ENCODE data around the gene ATP10D.

The ATP10D gene

DNA sequence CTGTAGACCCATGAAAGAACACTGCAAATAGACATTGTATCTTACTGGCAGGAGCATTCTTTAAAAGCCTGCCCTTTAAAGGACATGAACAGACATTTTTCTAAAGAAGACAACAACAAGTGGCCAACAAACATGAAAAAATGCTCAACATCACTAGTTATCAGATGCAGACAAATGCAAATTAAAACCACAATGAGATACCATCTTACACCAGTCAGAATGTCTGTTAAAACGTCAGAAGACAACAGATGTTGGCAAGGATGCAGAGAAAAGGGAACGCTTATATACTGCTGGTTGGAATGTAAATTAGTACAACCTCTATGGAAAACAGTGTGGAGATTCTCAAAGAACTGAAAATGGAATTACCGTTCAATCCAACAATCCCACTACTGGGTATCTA, 77.2 kb downstream of the ATP10D start:
- H3K9me3 ChIP-seq (ENCODE audit: control insufficient read depth, insufficient read depth, low read length): no peaks in the 10 kb centered on the region
- no peaks in the 10 kb centered on the region for H3K36me3 ChIP-seq (ENCODE audit: insufficient read depth, low read length)
- no peaks in the 10 kb centered on the region for H3K4me1 ChIP-seq (ENCODE audit: insufficient read depth, low read length)
- H3K9ac ChIP-seq (ENCODE audit: low read depth, low read length): no peak overlapping the region

DNA sequence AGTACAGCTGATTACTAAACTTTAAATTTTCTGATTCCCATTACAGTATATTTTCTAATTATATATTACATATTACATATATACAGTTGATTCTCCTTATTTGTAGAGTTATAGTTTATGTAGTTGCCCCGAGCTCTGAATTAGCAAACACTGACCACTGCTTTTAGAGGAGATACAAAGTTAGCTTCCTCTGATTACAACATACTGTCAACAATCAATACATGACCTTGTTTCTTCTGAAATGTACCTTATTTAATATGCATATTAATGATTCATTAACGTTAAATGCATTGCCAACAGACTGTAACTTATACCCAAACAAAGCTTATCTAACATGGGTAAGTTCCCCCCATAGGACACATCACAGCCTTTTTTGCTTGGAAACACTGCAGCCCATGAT, 81.5 kb downstream of the ATP10D start:
- no peaks in the 10 kb centered on the region for H3K36me3 ChIP-seq (ENCODE audit: insufficient read depth, low read length)
- no peak overlapping the region for H3K9ac ChIP-seq (ENCODE audit: low read depth, low read length)
- no peaks in the 10 kb centered on the region for H3K9me3 ChIP-seq (ENCODE audit: control insufficient read depth, insufficient read depth, low read length)
- no peaks in the 10 kb centered on the region for H3K4me1 ChIP-seq (ENCODE audit: insufficient read depth, low read length)

DNA sequence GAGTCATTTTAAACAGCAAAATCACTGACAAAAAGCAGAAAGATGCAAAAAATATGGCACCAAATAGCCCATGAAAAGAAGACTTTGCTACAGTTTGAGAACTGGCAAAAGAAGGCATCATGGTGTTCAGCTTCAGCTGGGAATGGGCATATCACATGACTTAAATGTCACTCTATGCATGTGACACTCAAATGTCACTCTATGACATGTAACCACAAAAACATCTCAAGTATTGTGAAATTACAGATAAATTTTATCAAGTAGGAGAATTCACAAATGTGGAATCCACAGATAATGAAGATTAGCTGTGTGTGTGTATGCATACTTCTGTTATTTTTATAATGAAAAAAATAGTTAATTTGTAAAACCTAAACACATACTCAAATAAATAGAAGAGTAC, 81.9 kb downstream of the ATP10D start:
- Histone ChIP-seq H3K4me1 (ENCODE audit: insufficient read depth, low read length) (no peaks in the 10 kb centered on the region), H3K9ac (ENCODE audit: low read depth, low read length) (no peak overlapping the region), H3K9me3 (ENCODE audit: control insufficient read depth, insufficient read depth, low read length) (no peaks in the 10 kb centered on the region), H3K36me3 (ENCODE audit: insufficient read depth, low read length) (no peaks in the 10 kb centered on the region)

DNA sequence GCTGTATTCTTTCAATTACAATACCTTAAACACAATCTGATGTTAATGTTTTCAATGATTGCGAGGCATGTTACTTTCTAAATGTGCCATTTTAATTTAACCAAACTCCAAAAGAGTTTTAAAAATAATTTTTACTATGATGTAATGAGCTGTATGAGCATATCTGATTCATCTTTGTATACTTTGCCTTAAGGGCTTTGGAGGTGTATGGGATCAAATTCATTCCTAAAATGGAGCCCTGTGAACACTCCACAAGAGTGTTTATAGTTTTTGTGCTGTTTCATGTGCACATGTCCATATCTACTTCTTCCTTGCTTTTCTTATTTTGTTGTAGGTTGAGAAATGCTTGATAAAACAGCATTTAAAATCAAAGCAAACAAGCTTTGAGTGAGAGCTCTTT, 82.4 kb downstream of the ATP10D start:
- no peaks in the 10 kb centered on the region for H3K36me3 ChIP-seq (ENCODE audit: insufficient read depth, low read length)
- no peaks in the 10 kb centered on the region for H3K9me3 ChIP-seq (ENCODE audit: control insufficient read depth, insufficient read depth, low read length)
- no peak overlapping the region for H3K9ac ChIP-seq (ENCODE audit: low read depth, low read length)
- H3K4me1 ChIP-seq (ENCODE audit: insufficient read depth, low read length): no peaks in the 10 kb centered on the region

DNA sequence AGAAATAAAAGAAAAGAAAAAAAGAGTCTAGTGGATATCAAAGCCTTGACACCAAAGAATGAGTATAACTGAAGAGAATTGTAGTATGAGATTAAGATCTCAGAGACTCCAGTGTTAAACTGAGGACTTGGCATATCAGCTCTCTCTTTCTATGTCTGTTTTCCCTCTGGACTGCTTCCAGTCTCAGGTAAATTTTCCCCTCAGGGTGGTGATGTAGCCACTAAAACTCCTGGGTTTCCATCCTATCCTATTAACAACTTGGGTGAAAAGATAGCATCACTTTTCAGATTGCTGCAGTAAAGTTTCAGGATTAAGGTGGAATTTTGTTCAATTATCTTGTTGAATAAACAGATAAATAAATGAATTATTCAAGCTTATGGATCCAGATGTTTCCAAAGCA, 85.7 kb downstream of the ATP10D start:
- H3K36me3 ChIP-seq (ENCODE audit: insufficient read depth, low read length): no peaks in the 10 kb centered on the region

DNA sequence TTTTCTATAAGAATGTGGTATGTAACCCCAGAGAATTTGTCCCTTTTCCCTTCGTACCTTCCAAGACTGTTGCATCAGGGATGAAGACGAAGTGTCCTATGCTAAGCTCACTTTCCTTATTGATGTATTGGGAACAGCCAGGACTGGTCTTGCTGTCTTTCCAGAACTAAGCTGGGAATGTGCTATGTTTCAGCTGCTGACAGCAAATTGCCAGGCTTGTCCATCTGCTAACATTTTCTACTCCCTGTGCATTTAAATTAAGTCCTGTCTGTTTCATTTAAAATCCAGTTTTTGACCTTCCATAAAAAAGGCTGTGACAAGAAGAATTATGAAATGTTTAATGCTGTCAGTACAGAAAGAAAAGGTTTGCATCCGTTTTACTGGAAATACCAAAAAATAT, 87.9 kb downstream of the ATP10D start:
- no peaks in the 10 kb centered on the region for H3K4me1 ChIP-seq (ENCODE audit: insufficient read depth, low read length)
- H3K36me3 ChIP-seq (ENCODE audit: insufficient read depth, low read length): no peaks in the 10 kb centered on the region
- H3K9ac ChIP-seq (ENCODE audit: low read depth, low read length): no peak overlapping the region
- no peaks in the 10 kb centered on the region for H3K9me3 ChIP-seq (ENCODE audit: control insufficient read depth, insufficient read depth, low read length)

More for the DNA sequence above, 85.7 kb downstream of the ATP10D start:
- Histone ChIP-seq H3K9ac (ENCODE audit: low read depth, low read length) (no peak overlapping the region), H3K9me3 (ENCODE audit: control insufficient read depth, insufficient read depth, low read length) (no peaks in the 10 kb centered on the region), H3K4me1 (ENCODE audit: insufficient read depth, low read length) (no peaks in the 10 kb centered on the region)

DNA sequence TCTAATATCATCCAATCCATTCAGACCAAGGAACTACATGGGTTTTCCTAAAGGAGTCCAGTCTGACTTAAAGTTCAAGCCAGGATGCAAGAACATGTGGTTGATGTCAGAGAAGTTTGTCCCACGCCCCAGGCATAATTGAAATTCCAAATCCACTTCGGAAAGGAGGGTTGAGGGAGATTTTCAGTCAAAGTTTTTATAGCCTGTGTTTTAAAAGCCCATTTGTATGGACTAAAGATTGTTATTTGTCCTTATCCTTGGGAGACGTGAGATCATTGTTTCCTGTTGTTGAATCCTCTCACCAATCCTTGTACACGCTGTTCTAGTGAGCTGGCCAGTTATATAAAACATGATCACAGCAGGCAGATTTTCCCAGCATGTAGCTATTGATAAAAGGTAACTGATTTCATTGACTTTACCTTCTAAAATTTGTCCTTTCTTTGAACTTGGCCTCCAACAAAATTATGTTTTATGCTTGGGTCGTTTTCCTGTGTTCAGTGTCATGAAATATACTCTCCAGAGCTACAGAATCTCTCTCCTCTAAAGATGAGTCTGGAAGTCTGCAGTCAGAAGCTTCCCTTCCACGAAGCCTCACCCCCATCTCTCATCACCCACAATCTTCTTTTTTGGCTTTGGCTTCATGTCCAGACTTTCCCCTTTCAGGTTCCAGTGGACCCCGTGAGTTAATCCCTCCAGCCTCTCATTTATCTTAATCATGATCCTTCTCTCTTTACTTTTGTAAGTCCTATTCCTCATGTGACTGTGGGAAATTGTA, 92.9 kb downstream of the ATP10D start:
- Histone ChIP-seq H3K4me1 (ENCODE audit: insufficient read depth, low read length) (no peaks in the 10 kb centered on the region), H3K9ac (ENCODE audit: low read depth, low read length) (no peak overlapping the region), H3K36me3 (ENCODE audit: insufficient read depth, low read length) (no peaks in the 10 kb centered on the region)

DNA sequence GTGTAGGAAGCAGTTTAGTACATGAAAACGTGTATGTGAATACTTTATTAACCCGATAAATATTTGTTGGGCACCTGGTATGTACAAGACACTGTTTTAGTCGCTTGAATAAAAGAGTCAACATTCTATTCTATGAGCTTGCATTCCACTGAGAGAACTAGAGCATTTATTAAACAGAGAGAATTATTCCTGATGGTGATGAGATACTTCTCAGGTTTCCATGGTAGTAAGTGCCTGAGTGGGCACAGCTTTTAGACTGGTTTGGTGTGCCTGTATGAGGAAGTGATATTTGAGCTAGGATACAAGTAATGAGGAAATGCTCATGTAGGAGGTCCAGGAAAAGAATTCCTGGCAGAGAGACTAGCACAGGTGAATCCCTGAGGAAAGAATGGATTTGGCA, 94.2 kb downstream of the ATP10D start:
- Histone ChIP-seq H3K4me1 (ENCODE audit: insufficient read depth, low read length) (no peaks in the 10 kb centered on the region), H3K9me3 (ENCODE audit: control insufficient read depth, insufficient read depth, low read length) (no peaks in the 10 kb centered on the region), H3K36me3 (ENCODE audit: insufficient read depth, low read length) (no peaks in the 10 kb centered on the region), H3K9ac (ENCODE audit: low read depth, low read length) (no peak overlapping the region)

More for the DNA sequence above, 92.9 kb downstream of the ATP10D start:
- H3K9me3 ChIP-seq (ENCODE audit: control insufficient read depth, insufficient read depth, low read length): no peaks in the 10 kb centered on the region

DNA sequence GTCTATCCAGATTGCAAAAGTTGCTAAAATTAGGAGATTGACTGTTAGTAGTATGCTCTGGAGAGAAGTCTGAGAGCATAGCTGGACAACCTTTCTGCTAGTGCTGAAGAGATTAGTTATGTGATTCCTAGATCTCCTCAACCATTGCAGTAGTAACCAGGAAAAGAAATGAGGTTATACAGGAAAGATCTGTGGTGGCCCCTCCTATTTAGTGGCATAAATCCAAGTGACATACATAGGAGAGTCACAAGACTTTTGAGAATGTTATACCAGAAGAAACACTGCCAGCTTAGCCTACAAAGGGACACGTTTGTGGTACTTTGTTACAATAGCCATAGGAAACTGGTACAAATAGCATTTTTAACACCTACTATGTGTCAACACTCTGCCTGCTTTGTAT, 105.2 kb downstream of the ATP10D start:
- no peaks in the 10 kb centered on the region; the same call in 1 of the 2 replicates for H3K36me3 ChIP-seq (ENCODE audit: insufficient read depth, low read length)

DNA sequence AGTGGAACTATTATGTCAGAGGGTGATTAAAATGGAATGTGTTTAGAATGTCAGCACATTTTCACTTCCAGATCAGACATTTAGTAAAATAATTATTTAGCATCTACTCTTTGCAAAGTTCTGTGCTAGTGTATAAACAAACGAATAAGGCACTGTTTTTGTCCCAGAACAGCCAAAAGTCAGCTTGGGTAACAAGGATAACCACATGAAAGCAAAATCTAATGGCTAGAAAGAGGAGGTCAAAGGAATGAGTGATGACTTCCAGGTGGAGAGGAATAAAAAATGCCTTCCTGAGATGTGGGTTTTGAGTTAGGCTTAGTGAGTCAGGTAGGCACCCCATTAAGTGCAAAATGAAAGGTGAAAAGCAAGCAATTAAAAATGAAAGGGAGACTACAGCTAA, 112.6 kb downstream of the ATP10D start:
- Histone ChIP-seq H3K9me3 (ENCODE audit: control insufficient read depth, insufficient read depth, low read length) (no peaks in the 10 kb centered on the region), H3K9ac (ENCODE audit: low read depth, low read length) (no peak overlapping the region), H3K36me3 (ENCODE audit: insufficient read depth, low read length) (no peaks in the 10 kb centered on the region), H3K4me1 (ENCODE audit: insufficient read depth, low read length) (no peaks in the 10 kb centered on the region)

More for the DNA sequence above, 105.2 kb downstream of the ATP10D start:
- peaks cover 5% of the 10 kb centered on the region; the same call in 1 of the 2 replicates for H3K9me3 ChIP-seq (ENCODE audit: control insufficient read depth, insufficient read depth, low read length)
- no peak overlapping the region for H3K9ac ChIP-seq (ENCODE audit: low read depth, low read length)
- H3K4me1 ChIP-seq (ENCODE audit: insufficient read depth, low read length): no peaks in the 10 kb centered on the region

DNA sequence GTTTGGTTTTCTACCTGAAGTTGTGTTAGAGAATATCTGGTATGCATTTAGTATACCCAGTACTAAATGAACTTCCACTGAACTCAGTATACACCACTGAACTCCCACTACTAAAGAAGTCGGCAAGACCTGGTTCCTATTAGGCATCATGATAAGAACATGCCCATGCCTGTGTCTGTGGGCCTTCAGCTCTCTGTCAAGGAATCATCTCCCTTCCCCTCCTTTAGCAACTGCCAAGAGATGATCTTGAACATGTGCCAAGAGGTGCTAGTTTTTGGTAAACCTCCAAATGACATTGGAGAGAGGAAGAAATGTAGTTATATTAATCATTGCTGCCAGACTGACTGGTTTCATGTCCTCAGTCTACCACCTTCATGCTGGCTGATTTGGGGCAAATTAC, 113.2 kb downstream of the ATP10D start:
- H3K9ac ChIP-seq (ENCODE audit: low read depth, low read length): no peak overlapping the region
- H3K4me1 ChIP-seq (ENCODE audit: insufficient read depth, low read length): no peaks in the 10 kb centered on the region
- no peaks in the 10 kb centered on the region for H3K9me3 ChIP-seq (ENCODE audit: control insufficient read depth, insufficient read depth, low read length)
- no peaks in the 10 kb centered on the region for H3K36me3 ChIP-seq (ENCODE audit: insufficient read depth, low read length)

DNA sequence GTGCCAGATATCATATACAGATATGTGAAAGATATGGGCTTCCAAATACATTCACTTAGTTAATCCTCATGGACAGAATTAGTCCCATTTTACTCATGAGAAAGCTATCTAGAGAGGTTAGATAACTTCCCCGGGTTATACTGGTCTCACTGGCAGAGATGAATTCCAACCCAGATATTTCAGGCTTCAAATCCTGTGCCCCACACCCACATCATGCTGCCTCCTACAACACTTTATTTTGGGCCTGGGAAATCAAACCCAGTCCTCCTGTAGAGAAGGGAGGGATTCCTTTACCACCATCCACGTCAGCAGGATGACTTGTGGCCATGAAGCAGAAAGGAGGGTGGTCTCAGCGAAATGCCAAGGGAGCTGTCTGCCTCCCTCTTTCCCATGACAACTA, 113.8 kb downstream of the ATP10D start:
- Histone ChIP-seq H3K36me3 (ENCODE audit: insufficient read depth, low read length) (no peaks in the 10 kb centered on the region), H3K9ac (ENCODE audit: low read depth, low read length) (no peak overlapping the region), H3K4me1 (ENCODE audit: insufficient read depth, low read length) (no peaks in the 10 kb centered on the region), H3K9me3 (ENCODE audit: control insufficient read depth, insufficient read depth, low read length) (no peaks in the 10 kb centered on the region)

DNA sequence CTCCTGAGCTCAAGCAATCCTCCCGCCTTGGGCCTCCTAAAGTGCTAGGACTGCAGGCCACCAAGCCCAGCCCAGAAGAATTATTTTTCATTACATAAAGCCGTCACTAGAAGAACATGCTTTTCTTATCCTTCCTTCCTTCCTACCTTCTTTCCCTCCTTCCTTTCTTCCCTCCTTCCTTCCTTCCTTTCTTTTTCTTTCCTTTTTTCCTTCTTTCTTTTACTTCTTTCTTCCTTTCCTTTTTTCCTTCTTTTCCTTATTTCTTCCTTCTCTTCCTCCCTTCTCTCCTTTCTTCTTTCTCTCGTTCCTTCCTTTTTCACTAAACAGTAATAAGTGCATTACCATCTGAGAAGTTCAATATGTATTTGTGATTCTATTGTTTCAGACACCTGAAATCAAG, 121.4 kb downstream of the ATP10D start:
- no peaks in the 10 kb centered on the region for H3K4me1 ChIP-seq (ENCODE audit: insufficient read depth, low read length)
- H3K36me3 ChIP-seq (ENCODE audit: insufficient read depth, low read length): no peaks in the 10 kb centered on the region
- H3K9ac ChIP-seq (ENCODE audit: low read depth, low read length): no peak overlapping the region
- no peaks in the 10 kb centered on the region for H3K9me3 ChIP-seq (ENCODE audit: control insufficient read depth, insufficient read depth, low read length)

DNA sequence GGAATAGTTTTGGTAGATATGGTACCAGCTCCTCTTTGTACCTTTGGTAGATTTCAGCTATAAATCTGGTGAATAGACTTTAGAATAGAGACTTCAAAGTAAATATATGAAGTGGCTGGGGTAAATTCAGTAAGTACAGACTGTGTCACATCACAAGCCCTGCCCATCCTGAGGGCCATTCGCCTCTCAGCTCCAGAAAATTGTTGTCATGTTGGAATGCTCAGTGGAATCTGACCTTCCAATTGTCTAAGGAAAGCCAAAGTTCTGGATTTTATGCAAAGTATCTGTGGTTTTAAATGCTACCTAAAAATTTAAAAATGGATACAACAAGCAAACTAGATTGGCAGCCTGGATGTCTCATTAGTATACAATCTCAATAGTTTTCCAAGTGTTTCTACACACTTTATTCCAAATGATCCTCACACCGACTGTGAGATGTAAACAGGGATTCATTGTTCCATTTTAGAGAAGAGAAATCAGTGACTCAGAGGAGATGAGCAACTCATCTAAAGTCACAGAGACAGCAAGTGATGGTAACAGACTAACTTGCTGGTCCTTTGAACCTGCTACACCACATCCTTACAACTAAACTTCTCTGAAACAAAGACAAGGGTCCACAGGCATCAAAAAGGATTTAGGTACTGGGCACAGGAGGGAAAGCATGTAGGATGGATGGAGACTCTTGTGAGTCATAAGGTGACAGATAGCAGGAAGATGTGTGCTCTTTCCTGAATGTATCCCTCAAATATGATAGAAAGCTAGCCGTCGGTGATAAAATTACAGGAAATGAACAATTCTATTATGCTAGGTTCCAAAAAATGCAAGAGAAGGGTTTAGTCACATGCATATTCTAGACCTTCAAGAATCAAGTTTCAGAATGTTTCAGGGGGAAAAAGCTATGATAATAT, 127.3 kb downstream of the ATP10D start:
- no peaks in the 10 kb centered on the region for H3K4me1 ChIP-seq (ENCODE audit: insufficient read depth, low read length)
- H3K9ac ChIP-seq (ENCODE audit: low read depth, low read length): no peak overlapping the region
- no peaks in the 10 kb centered on the region for H3K36me3 ChIP-seq (ENCODE audit: insufficient read depth, low read length)
- no peaks in the 10 kb centered on the region for H3K9me3 ChIP-seq (ENCODE audit: control insufficient read depth, insufficient read depth, low read length)

DNA sequence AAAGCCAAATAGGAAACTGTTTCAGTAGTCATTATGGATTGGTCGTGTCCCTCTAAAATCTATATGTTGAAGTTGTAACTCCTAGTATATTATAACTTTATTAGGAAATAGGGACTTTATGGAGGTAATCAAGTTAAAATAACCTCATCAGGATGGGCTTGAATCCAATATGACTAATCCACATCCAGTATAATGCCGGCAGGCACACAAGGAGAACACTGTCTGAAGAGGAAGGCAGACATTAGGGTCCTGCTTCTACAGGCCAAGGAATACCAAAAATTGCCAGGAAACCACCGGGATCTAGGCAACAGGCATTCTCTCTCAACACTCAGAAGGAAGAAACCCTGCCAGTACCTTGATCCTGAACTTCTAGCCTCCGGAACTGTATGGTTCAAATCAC, 130.3 kb downstream of the ATP10D start:
- no peaks in the 10 kb centered on the region for H3K4me1 ChIP-seq (ENCODE audit: insufficient read depth, low read length)
- no peaks in the 10 kb centered on the region for H3K36me3 ChIP-seq (ENCODE audit: insufficient read depth, low read length)
- no peak overlapping the region for H3K9ac ChIP-seq (ENCODE audit: low read depth, low read length)
- H3K9me3 ChIP-seq (ENCODE audit: control insufficient read depth, insufficient read depth, low read length): no peaks in the 10 kb centered on the region; the same call in 1 of the 2 replicates

All from ES-I3 (cell line).